ENCODE data around the gene CYRIA. TPM values are rescaled to one million over a fixed set of nuclear protein-coding genes. Genes with fewer than 3 reads are reported as not detected.

CYRIA gene
- total and polyA plus RNA-seq, 10 of the 15 experiments (the other 5 are each of a cell fraction or from before 2014, with no cell fraction given) = 3.0 to 13.1 (median 8.5) TPM

DNA sequence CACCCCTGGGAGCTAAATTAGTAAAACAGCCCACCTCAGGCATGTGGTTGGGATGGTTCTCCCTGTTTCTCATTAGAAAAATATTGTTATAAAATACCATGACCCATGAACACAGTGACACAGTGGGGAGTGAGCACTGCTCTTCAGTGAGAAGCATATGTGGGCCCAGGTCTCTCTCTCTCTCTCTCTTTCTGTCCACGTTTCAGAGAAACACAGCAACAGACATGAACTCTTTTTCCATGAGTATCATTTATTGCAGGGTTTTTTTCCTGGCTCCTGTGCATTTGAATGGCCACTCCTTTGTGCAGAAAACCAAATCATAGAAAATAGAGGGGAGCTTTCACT lies 41.2 kb downstream of the CYRIA start:
- intact Hi-C loops (cut with micrococcal nuclease; ENCODE audit: unreplicated experiment) = no loop called here

More for the DNA sequence above, 41.2 kb downstream of the CYRIA start:
- RAD21 ChIA-PET (ENCODE audit: unreplicated experiment) = interaction anchor here (1.1 to 11.2 kb wide), 3 partner anchors 13 to 132 kb away, joined by 3 to 185 read pairs (median 10); no protein-coding TSS in a partner anchor
- Histone ChIP-seq H3K9ac (ENCODE audit: control insufficient read depth, insufficient read depth, low read length) (no peak overlapping the region), H3K79me2 (ENCODE audit: control insufficient read depth, insufficient read depth, low read length) (no peaks in the 10 kb centered on the region), H3K4me2 (ENCODE audit: control insufficient read depth, insufficient read depth) (no peak overlapping the region), H3K27ac (ENCODE audit: control insufficient read depth, insufficient read depth) (no peak overlapping the region), H3K27me3 (replicated peaks in 1 of 2; ENCODE audit: control insufficient read depth in 2 of 2, insufficient read depth in 2 of 2, low read length in 1 of 2) (peaks cover 0 to 11% of the 10 kb centered on the region in 2 experiments), H2AFZ (ENCODE audit: control insufficient read depth, low read depth, low read length) (no peak overlapping the region), H3K36me3 (ENCODE audit: control insufficient read depth in 2 of 2, insufficient read depth in 2 of 2, low read length in 1 of 2) (no peaks in the 10 kb centered on the region), H4K20me1 (ENCODE audit: control insufficient read depth, insufficient read depth) (no peaks in the 10 kb centered on the region), H3K9me3 (replicated peaks; ENCODE audit: control insufficient read depth, insufficient read depth, low read length) (no peaks in the 10 kb centered on the region), H3K4me3 (no peak overlapping the region), H3K4me1 (ENCODE audit: control insufficient read depth, insufficient read depth, low read length) (peaks cover 16% of the 10 kb centered on the region)
- BruUV-seq (replicated peaks) = no TSS peak
- ATAC-seq = no peak
- in situ Hi-C loops (cut with MboI) = no loop called here
- TF ChIP-seq STAT1 (conservative IDR thresholded peaks at IDR 0.05) (no peak), YY1 (IDR thresholded peaks at IDR 0.05; ENCODE audit: low read depth, low read length) (no peak), CEBPB (IDR thresholded peaks at IDR 0.05; ENCODE audit: borderline replicate concordance in 1 of 2, low read depth in 2 of 2, low read length in 2 of 2) (no peak), ZZZ3 (IDR thresholded peaks at IDR 0.05; ENCODE audit: control insufficient read depth, insufficient read length, low read depth) (no peak), SPI1 (IDR thresholded peaks at IDR 0.05; ENCODE audit: borderline replicate concordance, insufficient read depth, low read depth, low read length) (no peak)
- TF ChIP-seq, protein P1, sequence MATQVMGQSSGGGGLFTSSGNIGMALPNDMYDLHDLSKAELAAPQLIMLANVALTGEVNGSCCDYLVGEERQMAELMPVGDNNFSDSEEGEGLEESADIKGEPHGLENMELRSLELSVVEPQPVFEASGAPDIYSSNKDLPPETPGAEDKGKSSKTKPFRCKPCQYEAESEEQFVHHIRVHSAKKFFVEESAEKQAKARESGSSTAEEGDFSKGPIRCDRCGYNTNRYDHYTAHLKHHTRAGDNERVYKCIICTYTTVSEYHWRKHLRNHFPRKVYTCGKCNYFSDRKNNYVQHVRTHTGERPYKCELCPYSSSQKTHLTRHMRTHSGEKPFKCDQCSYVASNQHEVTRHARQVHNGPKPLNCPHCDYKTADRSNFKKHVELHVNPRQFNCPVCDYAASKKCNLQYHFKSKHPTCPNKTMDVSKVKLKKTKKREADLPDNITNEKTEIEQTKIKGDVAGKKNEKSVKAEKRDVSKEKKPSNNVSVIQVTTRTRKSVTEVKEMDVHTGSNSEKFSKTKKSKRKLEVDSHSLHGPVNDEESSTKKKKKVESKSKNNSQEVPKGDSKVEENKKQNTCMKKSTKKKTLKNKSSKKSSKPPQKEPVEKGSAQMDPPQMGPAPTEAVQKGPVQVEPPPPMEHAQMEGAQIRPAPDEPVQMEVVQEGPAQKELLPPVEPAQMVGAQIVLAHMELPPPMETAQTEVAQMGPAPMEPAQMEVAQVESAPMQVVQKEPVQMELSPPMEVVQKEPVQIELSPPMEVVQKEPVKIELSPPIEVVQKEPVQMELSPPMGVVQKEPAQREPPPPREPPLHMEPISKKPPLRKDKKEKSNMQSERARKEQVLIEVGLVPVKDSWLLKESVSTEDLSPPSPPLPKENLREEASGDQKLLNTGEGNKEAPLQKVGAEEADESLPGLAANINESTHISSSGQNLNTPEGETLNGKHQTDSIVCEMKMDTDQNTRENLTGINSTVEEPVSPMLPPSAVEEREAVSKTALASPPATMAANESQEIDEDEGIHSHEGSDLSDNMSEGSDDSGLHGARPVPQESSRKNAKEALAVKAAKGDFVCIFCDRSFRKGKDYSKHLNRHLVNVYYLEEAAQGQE (IDR thresholded peaks at IDR 0.05; ENCODE audit: low read depth, low read length) = no peak
- TF ChIP-seq, protein P2, sequence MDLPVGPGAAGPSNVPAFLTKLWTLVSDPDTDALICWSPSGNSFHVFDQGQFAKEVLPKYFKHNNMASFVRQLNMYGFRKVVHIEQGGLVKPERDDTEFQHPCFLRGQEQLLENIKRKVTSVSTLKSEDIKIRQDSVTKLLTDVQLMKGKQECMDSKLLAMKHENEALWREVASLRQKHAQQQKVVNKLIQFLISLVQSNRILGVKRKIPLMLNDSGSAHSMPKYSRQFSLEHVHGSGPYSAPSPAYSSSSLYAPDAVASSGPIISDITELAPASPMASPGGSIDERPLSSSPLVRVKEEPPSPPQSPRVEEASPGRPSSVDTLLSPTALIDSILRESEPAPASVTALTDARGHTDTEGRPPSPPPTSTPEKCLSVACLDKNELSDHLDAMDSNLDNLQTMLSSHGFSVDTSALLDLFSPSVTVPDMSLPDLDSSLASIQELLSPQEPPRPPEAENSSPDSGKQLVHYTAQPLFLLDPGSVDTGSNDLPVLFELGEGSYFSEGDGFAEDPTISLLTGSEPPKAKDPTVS (IDR thresholded peaks at IDR 0.05; ENCODE audit: low read depth, low read length) = no peak
- no peak for DNase-seq (ENCODE audit: low read depth, low spot score)
- CTCF ChIA-PET = interaction anchor here (1.3 to 10.3 kb wide), 7 partner anchors 9 to 132 kb away, joined by 3 to 83 read pairs (median 8); no protein-coding TSS in a partner anchor
- FAIRE-seq = no peak
- WGBS (ENCODE audit: insufficient coverage, insufficient replicate concordance, low lambda C conversion rate, missing lambda C conversion rate) = 0% methylated on average over 1 of the region's 1 CpG
- POLR2A ChIA-PET = interaction anchor here (1.1 to 2.8 kb wide), 3 partner anchors 28 to 40 kb away, joined by 3 to 13 read pairs (median 3); partner anchors contain the start of gene CYRIA
- SMC1A ChIA-PET (ENCODE audit: uncharacterized antibody, unreplicated experiment) = interaction anchor here (1.3 to 11.2 kb wide), 4 partner anchors 10 to 81 kb away, joined by 3 to 302 read pairs (median 10); partner anchors contain the start of gene CYRIA
